UCSD-AML1 (cell line): Measurements from ENCODE around the gene C11orf65.
"Not testable (repeated sequence)": the region's sequence is repeated elsewhere in the genome, so short reads cannot be mapped to it uniquely, and the experiment has no call there.

Experiments
- DNase-seq: peaks from one replicate; lab custom pipeline; 2025; ENCODE audit not compliant: unreplicated experiment; lab: John Stamatoyannopoulos, UW

Gene C11orf65

DNA sequence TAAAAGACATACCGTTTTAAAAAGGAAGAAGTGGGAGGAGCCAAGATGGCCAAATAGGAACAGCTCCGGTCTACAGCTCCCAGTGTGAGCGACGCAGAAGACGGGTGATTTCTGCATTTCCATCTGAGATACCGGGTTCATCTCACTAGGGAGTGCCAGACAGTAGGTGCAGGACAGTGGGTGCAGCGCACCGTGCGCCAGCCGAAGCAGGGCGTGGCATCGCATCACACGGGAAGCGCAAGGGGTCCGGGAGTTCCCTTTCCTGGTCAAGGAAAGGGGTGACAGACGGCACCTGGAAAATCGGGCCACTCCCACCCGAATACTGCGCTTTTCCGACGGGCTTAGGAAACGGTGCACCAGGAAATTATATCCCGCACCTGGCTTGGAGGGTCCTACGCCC, 93.8 kb downstream of the C11orf65 start:
- DNase-seq = not testable (repeated sequence)

GRCh38 chr11:108370990-108371389, 96.3 kb downstream of the C11orf65 start:
- no peak for DNase-seq

GRCh38 chr11:108370315-108370714, 97.0 kb downstream of the C11orf65 start:
- no peak for DNase-seq

DNA sequence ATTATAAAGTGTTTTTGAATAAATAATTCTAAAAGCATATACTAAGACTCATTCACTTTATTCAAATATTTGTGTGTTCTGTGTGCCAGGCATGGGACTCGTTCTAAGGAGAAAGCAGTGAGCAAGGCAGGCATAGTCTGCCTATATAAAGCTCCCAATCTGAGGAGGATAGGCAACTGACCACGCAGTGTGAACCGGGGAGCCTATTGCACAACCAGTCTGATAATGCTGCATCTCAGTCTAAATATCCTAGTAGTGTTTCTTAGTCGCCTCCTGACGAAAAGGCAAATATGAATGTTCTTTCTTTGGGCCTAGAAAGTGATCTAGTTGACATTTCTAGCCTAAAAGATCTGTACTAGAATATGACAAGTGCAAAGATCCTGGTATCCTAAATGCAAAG, 98.3 kb downstream of the C11orf65 start:
- no peak for DNase-seq

- DNase-seq = no peak
Measured at GRCh38 chr11:108368134-108368533, 99.2 kb downstream of the C11orf65 start.

DNA sequence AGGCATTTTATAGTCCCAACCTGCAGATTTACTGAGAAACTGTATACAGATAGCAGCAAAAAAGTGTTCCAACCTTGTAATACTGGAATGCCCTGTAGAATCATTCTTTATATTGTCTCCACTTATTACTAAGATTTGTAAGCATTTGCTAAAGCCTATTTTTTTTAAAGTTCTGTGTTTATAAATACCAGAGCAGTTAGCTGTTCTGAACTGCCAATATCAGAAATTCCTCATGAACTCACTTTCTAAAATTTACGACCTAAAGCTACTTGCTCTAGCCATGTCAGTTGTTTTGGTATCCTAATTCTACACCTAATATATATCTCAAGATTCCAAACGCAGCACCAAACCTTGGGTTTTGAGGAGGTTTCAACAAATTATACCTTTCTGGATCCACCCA, 103.2 kb downstream of the C11orf65 start:
- no peak for DNase-seq

- peak; percentile 7 for DNase-seq
Measured at GRCh38 chr11:108351468-108351867, 115.9 kb downstream of the C11orf65 start.

DNA sequence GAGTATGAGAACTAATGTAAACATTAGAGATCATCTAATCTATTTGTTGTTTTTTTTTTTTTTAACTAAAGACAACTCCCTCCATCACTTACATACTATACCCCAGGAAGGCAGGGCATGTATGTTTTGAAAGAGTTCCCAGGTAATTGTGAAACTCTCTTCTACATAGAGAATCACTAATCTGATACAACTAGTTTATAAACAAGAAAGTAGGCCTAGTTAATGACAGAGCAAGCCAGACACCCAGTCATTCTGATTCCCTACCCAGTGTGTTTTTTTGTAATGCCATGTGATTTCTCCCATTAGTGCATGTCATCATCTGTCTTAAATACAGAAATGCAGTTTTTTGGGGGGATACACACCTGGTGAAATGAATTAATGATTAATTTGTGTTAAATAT, 120.9 kb downstream of the C11orf65 start:
- no peak for DNase-seq

DNA sequence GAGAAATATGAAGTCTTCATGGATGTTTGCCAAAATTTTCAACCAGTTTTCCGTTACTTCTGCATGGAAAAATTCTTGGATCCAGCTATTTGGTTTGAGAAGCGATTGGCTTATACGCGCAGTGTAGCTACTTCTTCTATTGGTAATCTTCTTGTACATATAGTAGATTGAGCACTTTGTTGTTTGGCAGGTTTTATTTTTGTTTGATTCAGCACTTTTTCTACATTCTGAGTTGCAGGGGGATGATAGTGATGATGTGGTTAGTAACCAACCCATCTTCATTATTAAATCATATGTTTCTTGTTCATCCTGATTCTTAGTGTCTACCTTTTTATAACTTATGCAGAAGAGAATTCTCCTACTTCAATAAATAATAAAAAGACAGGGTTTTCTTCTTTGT, 121.6 kb downstream of the C11orf65 start:
- no peak for DNase-seq

DNA sequence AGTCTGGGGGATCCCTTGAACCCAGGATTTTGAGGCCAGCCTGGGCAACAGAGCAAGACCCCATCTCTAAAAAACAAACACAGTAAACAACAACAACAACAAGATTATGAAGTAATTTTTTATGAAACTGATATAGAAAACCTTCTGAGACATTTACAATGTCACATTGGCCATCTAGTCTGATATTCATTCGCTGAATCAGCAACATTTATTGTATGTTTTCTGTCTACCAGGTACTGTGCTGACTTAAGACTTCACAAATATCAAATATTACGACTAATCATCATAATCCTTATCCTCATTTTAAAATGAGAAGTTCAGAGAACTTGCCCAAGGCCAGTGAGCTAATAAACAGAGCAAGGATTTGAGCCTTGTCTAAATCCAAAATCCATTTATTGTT, 123.6 kb downstream of the C11orf65 start:
- DNase-seq = no peak

DNA sequence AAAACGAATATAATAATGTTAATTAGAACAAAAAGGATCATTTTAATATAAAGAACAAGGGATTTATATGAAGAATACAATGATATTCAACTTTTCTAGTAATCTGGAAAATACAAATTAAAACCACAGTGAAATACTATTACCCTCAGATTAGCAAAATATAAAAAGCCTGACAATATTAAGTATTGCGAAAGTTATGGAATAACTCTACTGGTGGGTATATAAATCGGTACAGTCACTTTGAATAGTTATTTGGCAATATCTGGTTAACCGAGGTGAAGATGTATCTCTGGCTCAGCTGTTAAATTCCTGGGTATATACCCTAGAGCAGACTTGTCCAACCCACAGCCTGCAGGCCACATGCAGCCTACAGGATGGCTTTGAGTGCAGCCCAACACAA, 125.7 kb downstream of the C11orf65 start:
- DNase-seq = no peak

- no peak for DNase-seq
Measured at GRCh38 chr11:108340973-108341372, 126.4 kb downstream of the C11orf65 start.

DNA sequence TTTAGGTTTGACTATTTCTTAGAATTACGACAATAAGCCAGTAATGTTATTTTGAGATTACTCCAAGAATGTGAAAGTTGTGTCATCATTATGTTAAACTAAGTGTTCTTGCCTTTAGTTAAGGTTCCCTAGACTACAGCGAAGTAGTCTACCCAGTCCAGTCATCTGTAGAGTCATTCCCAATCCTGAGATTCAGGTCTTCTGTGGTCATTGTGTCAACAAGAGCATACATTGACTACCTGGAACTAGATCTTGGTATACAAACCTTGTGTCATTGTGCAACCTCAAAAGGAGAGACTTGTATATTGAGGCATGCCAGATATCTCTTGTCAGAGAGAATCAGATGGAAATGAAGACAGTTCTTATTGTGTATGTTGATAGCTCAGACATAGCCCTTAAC, 128.6 kb downstream of the C11orf65 start:
- DNase-seq = no peak

DNA sequence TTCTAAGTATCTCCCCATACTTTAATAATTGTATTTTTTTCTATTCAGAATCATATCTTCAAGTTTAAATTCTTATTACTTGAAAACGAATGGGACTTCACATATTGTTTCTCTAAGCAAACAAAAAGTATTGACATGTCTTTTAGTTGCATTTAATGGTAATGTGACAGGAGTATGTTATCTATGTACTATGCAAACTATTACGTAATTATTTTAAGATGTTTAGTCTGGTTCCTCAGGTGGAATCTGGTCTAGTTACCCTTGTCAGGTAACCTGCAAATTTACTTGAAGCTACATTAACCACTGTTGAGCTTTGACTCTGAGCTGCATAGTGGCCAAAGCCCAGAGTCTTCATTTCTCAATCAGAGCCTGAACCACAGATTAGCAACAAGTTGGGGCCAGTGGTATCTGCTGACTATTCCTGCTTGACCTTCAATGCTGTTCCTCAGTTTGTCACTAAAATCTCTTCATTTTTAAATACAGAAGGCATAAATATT, 133.9 kb downstream of the C11orf65 start:
- no peak for DNase-seq
